Measurements from ENCODE around the gene ARL11.

ARL11 gene

GRCh38 chr13:49635599-49636433 lies 7.5 kb downstream of the ARL11 start:
- Histone ChIP-seq H3K4ac (ENCODE audit: low read depth, low read length) (no peak overlapping the region), H3K27me3 (ENCODE audit: insufficient read depth, low read length, poor library complexity) (no peaks in the 10 kb centered on the region), H4K5ac (ENCODE audit: low read length) (no peak overlapping the region), H3K23ac (ENCODE audit: low read length) (peak overlapping the region; percentile 74), H3K79me1 (ENCODE audit: low read length) (no peaks in the 10 kb centered on the region), H2BK5ac (ENCODE audit: low read length) (no peak overlapping the region), H3K4me1 (ENCODE audit: control insufficient read depth, low read depth, low read length) (peaks cover 4% of the 10 kb centered on the region), H2AK5ac (ENCODE audit: low read length) (peak overlapping the region; percentile 82), H2BK15ac (replicated peaks; ENCODE audit: low read depth) (no peak overlapping the region), H4K8ac (ENCODE audit: low read depth, low read length) (no peak overlapping the region), H3K79me2 (ENCODE audit: control insufficient read depth, insufficient read depth, low read length) (no peaks in the 10 kb centered on the region), H3K18ac (ENCODE audit: low read length) (no peak overlapping the region), H3K9ac (ENCODE audit: low read length) (peak overlapping the region; percentile 20), H3K56ac (ENCODE audit: low read length) (peak overlapping the region; percentile 77), H2BK120ac (ENCODE audit: low read depth, low read length) (no peak overlapping the region), H3K27ac (ENCODE audit: low read depth, low read length) (no peak overlapping the region), H3K4me3 (ENCODE audit: low read length) (no peak overlapping the region), H3K4me2 (ENCODE audit: low read length) (peak overlapping the region; percentile 30), H3K36me3 (ENCODE audit: control insufficient read depth, insufficient read depth, low read length) (no peaks in the 10 kb centered on the region)
- WGBS (ENCODE audit: extremely low coverage, insufficient coverage, low lambda C conversion rate): no CpG with 5 or more reads among the region's 10 CpGs
- peak; percentile 83 for DNase-seq

GRCh38 chr13:49636705-49637104 lies 8.4 kb downstream of the ARL11 start:
- WGBS (ENCODE audit: extremely low coverage, insufficient coverage, low lambda C conversion rate): no CpG with 5 or more reads among the region's 5 CpGs
- no peak overlapping the region for H3K9ac ChIP-seq (ENCODE audit: low read length)
- H3K79me1 ChIP-seq (ENCODE audit: low read length): no peaks in the 10 kb centered on the region
- H3K36me3 ChIP-seq (ENCODE audit: control insufficient read depth, insufficient read depth, low read length): no peaks in the 10 kb centered on the region
- H3K4me1 ChIP-seq (ENCODE audit: control insufficient read depth, low read depth, low read length): peaks cover 4% of the 10 kb centered on the region
- no peak overlapping the region for H3K18ac ChIP-seq (ENCODE audit: low read length)
- no peak overlapping the region for H3K23ac ChIP-seq (ENCODE audit: low read length)
- no peak overlapping the region for H3K56ac ChIP-seq (ENCODE audit: low read length)
- no peak overlapping the region for H2BK120ac ChIP-seq (ENCODE audit: low read depth, low read length)
- H2AK5ac ChIP-seq (ENCODE audit: low read length): no peak overlapping the region
- H3K4me3 ChIP-seq (ENCODE audit: low read length): no peak overlapping the region
- no peak overlapping the region for H3K4ac ChIP-seq (ENCODE audit: low read depth, low read length)
- H3K27me3 ChIP-seq (ENCODE audit: insufficient read depth, low read length, poor library complexity): no peaks in the 10 kb centered on the region
- no peak overlapping the region for H2BK5ac ChIP-seq (ENCODE audit: low read length)
- H3K4me2 ChIP-seq (ENCODE audit: low read length): no peak overlapping the region
- H3K79me2 ChIP-seq (ENCODE audit: control insufficient read depth, insufficient read depth, low read length): no peaks in the 10 kb centered on the region
- H4K8ac ChIP-seq (ENCODE audit: low read depth, low read length): no peak overlapping the region
- no peak overlapping the region for H4K5ac ChIP-seq (ENCODE audit: low read length)
- H2BK15ac ChIP-seq (replicated peaks; ENCODE audit: low read depth): no peak overlapping the region
- DNase-seq: no peak
- no peak overlapping the region for H3K27ac ChIP-seq (ENCODE audit: low read depth, low read length)

- Histone ChIP-seq H3K79me2 (ENCODE audit: control insufficient read depth, insufficient read depth, low read length) (no peaks in the 10 kb centered on the region), H3K4me3 (ENCODE audit: low read length) (no peak overlapping the region), H2AK5ac (ENCODE audit: low read length) (no peak overlapping the region), H3K4me1 (ENCODE audit: control insufficient read depth, low read depth, low read length) (peaks cover 4% of the 10 kb centered on the region), H3K23ac (ENCODE audit: low read length) (no peak overlapping the region), H4K5ac (ENCODE audit: low read length) (no peak overlapping the region), H3K79me1 (ENCODE audit: low read length) (no peaks in the 10 kb centered on the region), H4K8ac (ENCODE audit: low read depth, low read length) (no peak overlapping the region), H3K56ac (ENCODE audit: low read length) (no peak overlapping the region), H2BK120ac (ENCODE audit: low read depth, low read length) (no peak overlapping the region), H3K4ac (ENCODE audit: low read depth, low read length) (no peak overlapping the region), H3K27ac (ENCODE audit: low read depth, low read length) (no peak overlapping the region), H2BK5ac (ENCODE audit: low read length) (no peak overlapping the region), H3K4me2 (ENCODE audit: low read length) (no peak overlapping the region), H3K18ac (ENCODE audit: low read length) (no peak overlapping the region), H3K27me3 (ENCODE audit: insufficient read depth, low read length, poor library complexity) (no peaks in the 10 kb centered on the region), H3K9ac (ENCODE audit: low read length) (no peak overlapping the region), H2BK15ac (replicated peaks; ENCODE audit: low read depth) (no peak overlapping the region), H3K36me3 (ENCODE audit: control insufficient read depth, insufficient read depth, low read length) (no peaks in the 10 kb centered on the region)
- WGBS (ENCODE audit: extremely low coverage, insufficient coverage, low lambda C conversion rate): no CpG with 5 or more reads among the region's 4 CpGs
- no peak for DNase-seq
These were observed 9.9 kb downstream of the ARL11 start for GRCh38 chr13:49638030-49638743.

- Histone ChIP-seq H2BK5ac (ENCODE audit: low read length) (no peak overlapping the region), H3K4me1 (ENCODE audit: control insufficient read depth, low read depth, low read length) (peaks cover 4% of the 10 kb centered on the region), H2BK120ac (ENCODE audit: low read depth, low read length) (no peak overlapping the region), H3K36me3 (ENCODE audit: control insufficient read depth, insufficient read depth, low read length) (no peaks in the 10 kb centered on the region), H3K9ac (ENCODE audit: low read length) (no peak overlapping the region), H3K4me2 (ENCODE audit: low read length) (no peak overlapping the region), H2BK15ac (replicated peaks; ENCODE audit: low read depth) (no peak overlapping the region), H3K27me3 (ENCODE audit: insufficient read depth, low read length, poor library complexity) (no peaks in the 10 kb centered on the region), H2AK5ac (ENCODE audit: low read length) (no peak overlapping the region), H3K79me2 (ENCODE audit: control insufficient read depth, insufficient read depth, low read length) (no peaks in the 10 kb centered on the region), H3K79me1 (ENCODE audit: low read length) (no peaks in the 10 kb centered on the region), H3K4me3 (ENCODE audit: low read length) (no peak overlapping the region), H3K27ac (ENCODE audit: low read depth, low read length) (no peak overlapping the region), H3K4ac (ENCODE audit: low read depth, low read length) (no peak overlapping the region), H4K5ac (ENCODE audit: low read length) (no peak overlapping the region), H4K8ac (ENCODE audit: low read depth, low read length) (no peak overlapping the region), H3K56ac (ENCODE audit: low read length) (no peak overlapping the region), H3K23ac (ENCODE audit: low read length) (no peak overlapping the region), H3K18ac (ENCODE audit: low read length) (no peak overlapping the region)
- WGBS (ENCODE audit: extremely low coverage, insufficient coverage, low lambda C conversion rate): no CpG with 5 or more reads among the region's 2 CpGs
- no peak for DNase-seq
These were observed 10.4 kb downstream of the ARL11 start for GRCh38 chr13:49638744-49639072.

- Histone ChIP-seq H3K56ac (ENCODE audit: low read length) (no peak overlapping the region), H3K27me3 (ENCODE audit: insufficient read depth, low read length, poor library complexity) (no peaks in the 10 kb centered on the region), H3K36me3 (ENCODE audit: control insufficient read depth, insufficient read depth, low read length) (no peaks in the 10 kb centered on the region), H3K27ac (ENCODE audit: low read depth, low read length) (no peak overlapping the region), H3K79me1 (ENCODE audit: low read length) (no peaks in the 10 kb centered on the region), H3K4me1 (ENCODE audit: control insufficient read depth, low read depth, low read length) (no peaks in the 10 kb centered on the region), H3K23ac (ENCODE audit: low read length) (no peak overlapping the region), H2AK5ac (ENCODE audit: low read length) (no peak overlapping the region), H3K18ac (ENCODE audit: low read length) (no peak overlapping the region), H4K5ac (ENCODE audit: low read length) (no peak overlapping the region), H4K8ac (ENCODE audit: low read depth, low read length) (no peak overlapping the region), H3K9ac (ENCODE audit: low read length) (no peak overlapping the region), H3K4me3 (ENCODE audit: low read length) (no peak overlapping the region), H3K79me2 (ENCODE audit: control insufficient read depth, insufficient read depth, low read length) (no peaks in the 10 kb centered on the region), H3K4ac (ENCODE audit: low read depth, low read length) (no peak overlapping the region), H2BK15ac (replicated peaks; ENCODE audit: low read depth) (no peak overlapping the region), H3K4me2 (ENCODE audit: low read length) (no peak overlapping the region), H2BK5ac (ENCODE audit: low read length) (no peak overlapping the region), H2BK120ac (ENCODE audit: low read depth, low read length) (no peak overlapping the region)
- no CpG with 5 or more reads among the region's 4 CpGs for WGBS (ENCODE audit: extremely low coverage, insufficient coverage, low lambda C conversion rate)
- peak; percentile 39 for DNase-seq
These were observed 13.5 kb downstream of the ARL11 start for GRCh38 chr13:49641801-49642291.

Measured in mesendoderm (in vitro differentiated cells).